Peyer's patch (tissue), 4 donors: ENCODE measurements around the gene CD37. TPM values are rescaled to one million over a fixed set of nuclear protein-coding genes. Genes with fewer than 3 reads are reported as not detected.

Source experiments
- DNase-seq, 3 donors: peaks; one replicate each; pipeline ENCODE4 v3.0.0-alpha.2; 2017 to 2019
- H3K27ac ChIP-seq, 4 donors: fragments of 200-600 bp; sonication (generic); one replicate each; pipeline ENCODE4 v1.5.1; 2016 to 2019
- H3K27me3 ChIP-seq, 2 donors: fragments of 200-600 bp; sonication (generic); one replicate each; pipeline ENCODE4 v1.5.1; 2019
- H3K36me3 ChIP-seq, 3 donors: fragments of 200-600 bp; sonication (generic); one replicate each; pipeline ENCODE4 v1.5.1; 2016 to 2019
- H3K4me1 ChIP-seq, 4 donors: fragments of 200-600 bp; sonication (generic); one replicate each; pipeline ENCODE4 v1.5.1; 2016 to 2019
- H3K4me3 ChIP-seq, 4 donors: fragments of 200-600 bp; sonication (generic); 1 replicate in 3 of 4; 2 replicates in 1 of 4; pipeline ENCODE4 v1.5.1; 2016 to 2019; ENCODE audit warnings: mild to moderate bottlenecking in 1 of 4
- H3K9me3 ChIP-seq, 4 donors: fragments of 200-600 bp; sonication (generic); one replicate each; pipeline ENCODE4 v1.5.1; 2016 to 2019; ENCODE audit warnings: mild to moderate bottlenecking in 1 of 4
- POLR2A ChIP-seq, 2 donors: fragments of 450-650 bp; IDR thresholded peaks; one replicate each; pipeline ENCODE4 v1.5.1; 2017; ENCODE audit warnings: antibody characterized with exemption in 2 of 2, mild to moderate bottlenecking in 2 of 2, moderate library complexity in 2 of 2
- total RNA-seq, 4 donors: library from RNA; depleted of rRNA; stranded (reverse); fragments of >200 nt; gene quantifications; one replicate each; pipeline ENCODE4 v1.1.0, GENCODE V29; 2016
- TF ChIP-seq, protein P1 (sequence below), 6 experiments: fragments of 450-650 bp in 4 of 6; fragments of 200-600 bp in 2 of 6; sonication (generic) in 1 of 6; IDR thresholded peaks; one replicate each; pipeline ENCODE4 v1.5.1; 2017 to 2019; ENCODE audit warnings: antibody characterized with exemption in 6 of 6, mild to moderate bottlenecking in 3 of 6, moderate library complexity in 1 of 6

CD37 gene
- total RNA-seq, 4 donors from 2014 or later = 12.3 to 203 (median 48.4) TPM

DNA sequence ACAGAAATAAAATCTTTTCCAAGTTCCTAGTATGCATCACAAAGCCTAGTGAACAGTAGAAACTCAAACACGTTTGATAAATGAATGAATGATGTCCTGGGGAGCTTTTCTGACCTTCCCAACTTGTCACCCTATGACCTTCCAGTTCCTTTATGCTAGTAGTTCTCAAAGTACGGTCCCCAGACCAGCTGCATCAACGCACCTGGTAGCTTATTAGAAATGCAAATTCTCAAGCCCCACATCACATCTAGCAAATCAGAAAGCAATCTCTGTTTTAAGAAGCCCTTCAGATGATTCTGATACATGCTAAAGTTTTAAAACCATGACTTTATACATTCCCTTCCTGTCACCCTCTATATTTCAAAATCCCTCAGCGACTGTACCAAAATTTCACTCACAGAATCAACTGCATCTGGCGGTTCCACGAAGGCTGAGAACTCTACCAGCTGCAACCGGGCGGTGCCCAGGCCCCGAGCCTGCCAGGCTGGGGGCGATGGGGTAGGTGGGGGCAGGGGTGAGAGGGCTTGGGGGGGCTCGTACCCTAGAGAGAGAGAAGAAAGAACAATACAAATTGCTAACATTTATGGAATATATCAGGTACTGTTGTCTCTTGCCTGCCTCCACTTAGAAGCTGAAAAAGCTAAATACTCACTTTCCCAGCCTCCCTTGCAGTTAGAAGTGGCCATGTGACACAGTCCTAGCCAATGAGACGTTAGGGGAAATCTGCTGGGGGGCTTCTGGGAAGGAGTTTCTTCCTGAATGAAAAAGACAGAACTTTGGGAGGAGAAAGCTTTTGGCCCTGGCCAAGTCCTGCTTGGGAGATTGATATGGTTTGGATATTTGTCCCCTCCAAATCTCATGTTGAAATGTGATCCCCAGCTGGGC lies 13.3 kb downstream of the CD37 start:
- no peaks in the 10 kb centered on the region for H3K4me1 ChIP-seq
- H3K27me3 ChIP-seq = no peaks in the 10 kb centered on the region
- DNase-seq = no peak
- H3K27ac ChIP-seq = peak overlapping the region in 1 of 4 donors; percentile 21
- peaks cover 0 to 33% (median 0%) of the 10 kb centered on the region in 3 donors for H3K36me3 ChIP-seq
- TF ChIP-seq POLR2A (IDR thresholded peaks at IDR 0.05) = no peak
- TF ChIP-seq, protein P1, sequence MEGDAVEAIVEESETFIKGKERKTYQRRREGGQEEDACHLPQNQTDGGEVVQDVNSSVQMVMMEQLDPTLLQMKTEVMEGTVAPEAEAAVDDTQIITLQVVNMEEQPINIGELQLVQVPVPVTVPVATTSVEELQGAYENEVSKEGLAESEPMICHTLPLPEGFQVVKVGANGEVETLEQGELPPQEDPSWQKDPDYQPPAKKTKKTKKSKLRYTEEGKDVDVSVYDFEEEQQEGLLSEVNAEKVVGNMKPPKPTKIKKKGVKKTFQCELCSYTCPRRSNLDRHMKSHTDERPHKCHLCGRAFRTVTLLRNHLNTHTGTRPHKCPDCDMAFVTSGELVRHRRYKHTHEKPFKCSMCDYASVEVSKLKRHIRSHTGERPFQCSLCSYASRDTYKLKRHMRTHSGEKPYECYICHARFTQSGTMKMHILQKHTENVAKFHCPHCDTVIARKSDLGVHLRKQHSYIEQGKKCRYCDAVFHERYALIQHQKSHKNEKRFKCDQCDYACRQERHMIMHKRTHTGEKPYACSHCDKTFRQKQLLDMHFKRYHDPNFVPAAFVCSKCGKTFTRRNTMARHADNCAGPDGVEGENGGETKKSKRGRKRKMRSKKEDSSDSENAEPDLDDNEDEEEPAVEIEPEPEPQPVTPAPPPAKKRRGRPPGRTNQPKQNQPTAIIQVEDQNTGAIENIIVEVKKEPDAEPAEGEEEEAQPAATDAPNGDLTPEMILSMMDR (IDR thresholded peaks at IDR 0.05) = no peak
- no peaks in the 10 kb centered on the region for H3K9me3 ChIP-seq
- no peak overlapping the region for H3K4me3 ChIP-seq

DNA sequence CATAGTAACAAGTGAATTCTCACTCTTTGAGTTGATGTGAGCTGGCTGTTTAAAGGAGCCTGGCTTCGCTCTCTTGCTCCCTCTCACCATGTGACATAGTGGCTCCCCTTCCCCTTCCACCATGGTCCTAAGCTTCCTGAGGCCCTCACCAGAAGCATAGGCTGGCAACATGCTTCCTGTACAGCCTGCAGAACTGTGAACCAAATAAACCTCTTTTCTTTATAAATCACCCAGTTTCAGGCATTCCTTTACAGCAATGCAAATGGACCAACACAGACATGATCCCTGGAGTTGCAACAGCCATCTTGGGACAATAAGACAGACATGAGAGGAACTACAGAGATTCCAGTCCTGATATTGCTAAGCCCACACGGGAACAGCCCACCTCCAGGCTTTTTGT lies 14.4 kb downstream of the CD37 start:
- H3K36me3 ChIP-seq = peaks cover 0 to 30% (median 0%) of the 10 kb centered on the region in 3 donors
- no peak overlapping the region for H3K4me3 ChIP-seq
- no peak for DNase-seq
- TF ChIP-seq, protein P1 (IDR thresholded peaks at IDR 0.05) = no peak
- TF ChIP-seq POLR2A (IDR thresholded peaks at IDR 0.05) = no peak
- no peak overlapping the region for H3K27ac ChIP-seq
- no peaks in the 10 kb centered on the region for H3K27me3 ChIP-seq
- H3K9me3 ChIP-seq = no peaks in the 10 kb centered on the region
- no peaks in the 10 kb centered on the region for H3K4me1 ChIP-seq

DNA sequence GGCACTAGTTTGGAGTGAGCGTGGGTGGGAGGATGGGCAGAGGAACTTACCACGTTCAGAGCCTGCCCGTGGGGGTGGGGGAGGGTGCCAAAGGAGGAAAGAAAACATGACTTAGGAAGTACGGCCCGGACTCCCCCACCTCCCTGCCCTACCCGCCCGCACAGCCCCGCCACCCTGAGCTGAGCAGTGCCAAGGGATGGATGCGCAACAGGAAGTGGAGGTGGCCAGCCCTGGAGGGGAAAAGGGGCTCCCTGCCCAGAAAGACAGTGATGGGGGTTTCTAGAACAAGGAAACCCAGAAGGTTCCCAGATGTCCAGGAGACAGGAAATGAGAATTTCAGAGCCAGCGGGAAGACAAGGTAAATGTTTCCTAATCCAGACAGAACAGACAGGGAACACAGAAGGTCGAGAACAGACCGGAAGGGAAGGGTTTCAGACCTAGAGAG lies 20.7 kb downstream of the CD37 start:
- peaks cover 0 to 3% (median 0%) of the 10 kb centered on the region in 3 donors for H3K36me3 ChIP-seq

DNA sequence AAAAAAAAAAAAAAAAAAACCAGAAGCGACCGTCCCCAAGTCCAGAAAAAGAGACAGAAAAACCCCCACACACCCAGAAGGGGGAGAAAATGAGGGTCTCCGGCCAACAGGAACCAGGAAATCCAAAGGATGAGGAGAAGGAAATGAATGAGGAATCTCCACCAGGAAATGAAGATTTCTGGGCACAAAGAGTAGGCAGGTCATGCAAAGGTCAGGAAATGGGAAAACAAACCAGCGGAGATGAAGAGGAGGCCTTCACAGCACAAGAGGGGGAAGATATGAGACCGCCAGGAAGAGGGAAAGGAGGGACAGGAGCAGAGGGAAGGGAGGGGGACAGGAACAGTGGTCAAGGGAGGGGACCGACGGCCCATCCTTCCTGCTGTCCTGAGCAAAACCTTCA lies 21.2 kb downstream of the CD37 start:
- no peak for TF ChIP-seq POLR2A (IDR thresholded peaks at IDR 0.05)
- TF ChIP-seq, protein P1 (IDR thresholded peaks at IDR 0.05) = no peak
- Histone ChIP-seq H3K27me3 (no peaks in the 10 kb centered on the region), H3K4me3 (peak overlapping the region in 1 of 4 donors; percentile 9), H3K27ac (peak overlapping the region in 3 of 4 donors; percentile 16 to 66 (median 53)), H3K9me3 (no peaks in the 10 kb centered on the region), H3K36me3 (no peaks in the 10 kb centered on the region), H3K4me1 (peaks cover 0 to 12% (median 6%) of the 10 kb centered on the region in 4 donors)
- no peak for DNase-seq

More for the DNA sequence above, 20.7 kb downstream of the CD37 start:
- Histone ChIP-seq H3K9me3 (no peaks in the 10 kb centered on the region), H3K4me3 (peak overlapping the region in 1 of 4 donors; percentile 9), H3K27ac (peak overlapping the region in 2 of 4 donors; percentile 53 to 66), H3K27me3 (no peaks in the 10 kb centered on the region), H3K4me1 (peaks cover 0 to 11% (median 4%) of the 10 kb centered on the region in 4 donors)
- DNase-seq = peak in 1 of 3 donors; percentile 48
- no peak for TF ChIP-seq POLR2A (IDR thresholded peaks at IDR 0.05)

DNA sequence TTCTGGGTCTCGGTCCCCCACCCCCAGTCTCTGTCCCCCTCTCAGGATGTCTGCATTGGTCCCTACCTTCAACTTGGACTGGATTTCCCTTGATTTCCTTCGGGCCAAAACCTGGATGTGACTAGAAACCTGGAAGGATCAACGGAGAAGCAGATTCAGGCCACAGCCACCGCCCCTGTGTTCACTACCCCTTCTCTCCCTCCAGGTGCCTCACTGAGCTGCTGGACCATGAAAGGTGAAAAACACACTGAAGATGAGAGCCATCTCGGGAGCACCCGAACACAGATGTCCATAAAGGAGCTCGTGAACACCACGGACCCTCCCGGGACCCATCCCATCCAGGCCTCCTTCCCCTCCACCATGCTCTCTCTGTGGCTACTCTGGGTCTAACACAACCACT lies 22.0 kb downstream of the CD37 start:
- peak overlapping the region in 3 of 4 donors; percentile 16 to 66 (median 53) for H3K27ac ChIP-seq

More for the DNA sequence above, 22.0 kb downstream of the CD37 start:
- Histone ChIP-seq H3K27me3 (no peaks in the 10 kb centered on the region), H3K9me3 (no peaks in the 10 kb centered on the region), H3K4me1 (peaks cover 0 to 17% (median 6%) of the 10 kb centered on the region in 4 donors), H3K4me3 (no peak overlapping the region), H3K36me3 (no peaks in the 10 kb centered on the region)
- peak in 1 of 3 donors; percentile 55 for DNase-seq
- TF ChIP-seq, protein P1 (IDR thresholded peaks at IDR 0.05) = no peak
- TF ChIP-seq POLR2A (IDR thresholded peaks at IDR 0.05) = no peak
